ENCODE measurements around the gene EPB42.
"Not testable (repeated sequence)": the region's sequence is repeated elsewhere in the genome, so short reads cannot be mapped to it uniquely, and the experiment has no call there.

EPB42 gene

DNA sequence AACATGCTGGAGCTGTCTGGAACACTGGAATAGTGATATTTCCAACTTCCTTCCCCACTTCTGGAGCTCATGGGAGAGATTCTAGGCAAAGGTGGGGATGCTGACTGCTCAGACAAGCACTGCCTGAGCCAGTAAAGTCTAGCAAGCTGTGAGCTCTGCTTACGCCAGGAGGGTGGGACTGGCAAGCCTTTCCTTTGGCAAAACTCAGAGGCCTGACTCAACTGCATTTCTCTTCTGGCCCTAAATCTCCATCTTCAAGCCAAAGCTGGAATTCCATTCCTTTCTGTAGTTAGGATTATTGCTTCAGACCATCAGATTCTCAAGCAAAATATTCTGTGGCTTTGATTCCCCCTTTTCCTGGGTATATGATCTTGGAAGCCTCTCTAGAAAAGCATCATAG is 20.3 kb upstream of the EPB42 start:
- DNase-seq (ENCODE audit: low spot score): no peak

- DNase-seq (ENCODE audit: low spot score): no peak
Observed at GRCh38 chr15:43239732-43240491, 19.1 kb upstream of the EPB42 start.

DNA sequence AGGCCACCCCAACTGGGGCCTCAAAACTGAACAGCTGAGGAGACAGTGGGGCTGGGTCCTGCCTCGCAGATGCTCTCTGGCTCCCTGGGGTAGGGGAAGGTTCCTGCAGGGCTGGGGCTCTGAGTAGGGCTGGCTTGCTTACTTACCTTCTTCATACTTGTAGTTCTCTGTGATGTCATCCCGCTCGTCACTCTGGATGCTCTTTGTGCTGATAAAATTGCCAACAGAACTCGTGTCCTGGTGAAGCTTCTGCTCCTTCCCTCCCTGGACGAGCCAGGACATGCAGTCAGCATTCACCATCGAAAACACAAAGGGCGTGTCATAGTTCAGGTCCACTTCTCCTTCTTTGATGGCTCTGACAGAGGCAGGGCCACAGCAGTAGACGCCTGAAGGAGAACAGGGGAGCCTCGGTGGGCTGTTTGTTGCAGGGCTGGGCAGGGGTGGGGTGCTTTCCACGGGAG is 17.9 kb upstream of the EPB42 start:
- no peak for DNase-seq (ENCODE audit: low spot score)

DNA sequence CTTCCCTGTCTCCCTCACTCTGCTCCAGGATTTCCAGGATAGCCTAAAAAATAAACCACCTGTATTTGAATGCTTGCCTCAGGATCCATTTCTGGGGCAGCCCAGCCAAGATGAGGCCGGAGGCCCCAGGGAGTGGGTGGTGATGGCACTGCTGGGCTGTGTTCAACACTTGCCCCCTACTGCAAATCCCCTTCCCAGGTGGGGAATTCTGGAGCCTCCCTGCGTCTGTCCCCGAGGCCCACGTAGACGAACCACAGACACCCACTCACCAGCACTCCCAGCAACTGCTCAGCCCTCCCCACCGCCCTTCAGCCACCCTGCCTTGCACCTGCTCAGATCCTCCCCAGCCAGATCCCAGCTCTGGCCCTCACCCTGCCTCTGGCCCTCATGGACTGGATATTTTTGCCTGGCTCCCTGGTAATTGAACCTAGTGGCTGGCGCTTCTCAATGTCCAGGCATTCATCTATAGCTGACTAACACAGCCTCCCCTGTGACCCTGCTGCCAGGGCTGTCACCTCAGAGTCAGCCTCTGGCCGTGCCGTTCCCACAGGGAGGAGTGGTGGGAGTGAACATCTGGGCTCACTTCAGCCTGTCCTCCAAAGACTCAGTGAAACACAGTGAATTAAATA is 17.1 kb upstream of the EPB42 start:
- DNase-seq (ENCODE audit: low spot score): no peak

GRCh38 chr15:43235536-43235935 is 14.7 kb upstream of the EPB42 start:
- DNase-seq (ENCODE audit: low spot score): no peak

DNA sequence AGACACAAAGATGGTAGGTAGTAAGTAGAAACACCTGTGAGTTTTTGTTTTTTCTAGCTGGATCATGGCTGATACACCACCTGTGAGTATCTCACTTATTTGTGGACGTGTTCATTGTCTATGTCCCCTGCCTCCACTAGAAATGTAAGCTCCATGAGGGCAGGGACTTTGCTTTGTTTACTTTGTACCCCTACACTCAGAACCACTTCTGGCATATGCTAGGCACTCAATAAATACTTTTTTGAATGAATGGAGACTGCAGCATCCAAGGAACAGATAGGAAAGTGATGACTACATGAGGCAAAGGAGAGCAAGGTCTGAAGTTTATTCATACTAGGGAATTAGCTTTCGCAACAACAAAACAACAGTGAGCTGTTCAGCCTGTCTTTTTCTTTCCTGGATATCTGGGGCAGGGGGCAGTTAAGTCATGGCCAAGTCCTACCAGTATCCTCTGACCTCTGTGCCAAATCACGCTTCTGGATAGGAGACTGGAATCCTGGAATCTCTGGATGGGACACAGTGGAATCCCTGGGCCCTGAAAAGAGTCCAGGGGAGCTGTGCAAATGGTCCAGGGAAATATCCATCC is 11.6 kb upstream of the EPB42 start:
- DNase-seq (ENCODE audit: low spot score): no peak

GRCh38 chr15:43230640-43231115 is 9.9 kb upstream of the EPB42 start:
- DNase-seq (ENCODE audit: low spot score): no peak

GRCh38 chr15:43229977-43230376 is 9.2 kb upstream of the EPB42 start:
- no peak for DNase-seq (ENCODE audit: low spot score)

DNA sequence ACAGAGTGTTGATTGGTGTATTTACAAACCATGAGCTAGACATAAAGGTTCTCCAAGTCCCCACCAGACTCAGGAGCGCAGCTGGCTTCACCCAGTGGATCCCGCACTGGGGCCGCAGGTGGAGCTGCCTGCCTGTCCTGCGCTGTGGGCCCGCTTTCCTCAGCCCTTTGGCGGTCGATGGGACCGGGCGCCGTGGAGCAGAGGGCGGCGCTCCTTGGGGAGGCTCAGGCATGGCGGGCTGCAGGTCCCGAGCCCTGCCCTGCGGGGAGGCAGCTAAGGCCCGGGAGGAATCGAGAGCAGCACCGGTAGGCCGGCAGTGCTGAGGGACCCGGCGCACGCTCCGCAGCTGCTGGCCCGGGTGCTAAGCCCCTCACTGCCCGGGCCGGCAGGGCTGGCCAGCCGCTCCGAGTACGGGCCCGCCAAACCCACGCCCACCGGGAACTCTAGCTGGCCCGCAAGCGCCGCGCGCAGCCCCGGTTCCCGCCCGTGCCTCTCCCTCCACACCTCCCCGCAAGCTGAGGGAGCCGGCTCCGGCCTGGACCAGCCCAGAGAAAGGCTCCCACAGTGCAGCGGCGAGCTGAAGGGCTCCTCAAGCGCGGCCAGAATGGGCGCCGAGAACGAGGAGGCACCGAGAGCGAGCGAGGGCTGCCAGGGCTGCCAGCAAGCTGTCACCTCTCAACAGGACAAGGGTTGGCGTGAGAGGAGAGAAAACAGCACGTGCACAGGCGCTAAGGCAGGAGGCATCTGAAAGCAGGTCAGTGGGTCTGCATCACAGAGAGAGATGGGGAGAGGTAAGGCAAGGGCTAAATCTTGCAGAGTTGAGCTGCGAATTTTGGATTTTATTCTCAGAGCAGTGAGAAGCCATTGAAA is 5.9 kb upstream of the EPB42 start:
- no peak for DNase-seq (ENCODE audit: low spot score)

DNA sequence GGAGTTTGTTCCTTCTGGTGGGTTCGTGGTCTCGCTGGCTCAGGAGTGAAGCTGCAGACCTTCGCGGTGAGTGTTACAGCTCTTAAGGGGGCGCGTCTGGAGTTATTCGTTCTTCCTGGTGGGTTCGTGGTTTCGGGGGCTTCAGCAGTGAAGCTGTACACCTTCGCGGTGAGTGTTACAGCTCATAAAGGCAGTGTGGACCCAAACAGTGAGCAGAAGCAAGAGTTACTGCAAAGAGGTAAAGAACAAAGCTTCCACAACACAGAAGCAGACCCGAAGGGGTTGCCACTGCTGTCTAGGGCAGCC is 5.1 kb upstream of the EPB42 start:
- not testable (repeated sequence) for DNase-seq (ENCODE audit: low spot score)

- peak; percentile 47 for DNase-seq (ENCODE audit: low spot score)
Observed at GRCh38 chr15:43225201-43225949, 4.6 kb upstream of the EPB42 start.

DNA sequence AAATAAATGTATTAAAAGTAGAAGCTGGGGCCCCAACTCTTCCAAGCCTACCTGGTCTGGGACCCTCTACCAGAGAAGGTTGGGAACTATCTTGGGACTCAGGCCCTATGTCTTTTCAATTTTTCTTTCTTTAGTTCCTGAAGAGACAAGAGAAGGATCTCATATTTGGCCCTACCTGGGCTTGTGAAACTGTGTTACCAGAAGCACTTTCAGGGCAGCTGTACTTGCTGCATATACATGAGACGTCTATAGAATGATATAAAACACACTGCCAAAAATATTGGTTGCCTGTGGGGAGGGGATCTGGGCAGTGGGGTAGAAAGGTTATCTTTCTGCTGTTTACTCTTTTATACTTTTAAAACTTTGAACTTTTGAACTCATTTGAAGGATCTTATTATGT is 604 bp upstream of the EPB42 start:
- no peak for DNase-seq (ENCODE audit: low spot score)

- DNase-seq (ENCODE audit: low spot score): no peak
Observed at GRCh38 chr15:43219929-43220928, 589 bp downstream of the EPB42 start.

- DNase-seq (ENCODE audit: low spot score): no peak
Observed at GRCh38 chr15:43218908-43219706, 1.7 kb downstream of the EPB42 start.

- no peak for DNase-seq (ENCODE audit: low spot score)
Observed at GRCh38 chr15:43215961-43216360, 4.9 kb downstream of the EPB42 start.

DNA sequence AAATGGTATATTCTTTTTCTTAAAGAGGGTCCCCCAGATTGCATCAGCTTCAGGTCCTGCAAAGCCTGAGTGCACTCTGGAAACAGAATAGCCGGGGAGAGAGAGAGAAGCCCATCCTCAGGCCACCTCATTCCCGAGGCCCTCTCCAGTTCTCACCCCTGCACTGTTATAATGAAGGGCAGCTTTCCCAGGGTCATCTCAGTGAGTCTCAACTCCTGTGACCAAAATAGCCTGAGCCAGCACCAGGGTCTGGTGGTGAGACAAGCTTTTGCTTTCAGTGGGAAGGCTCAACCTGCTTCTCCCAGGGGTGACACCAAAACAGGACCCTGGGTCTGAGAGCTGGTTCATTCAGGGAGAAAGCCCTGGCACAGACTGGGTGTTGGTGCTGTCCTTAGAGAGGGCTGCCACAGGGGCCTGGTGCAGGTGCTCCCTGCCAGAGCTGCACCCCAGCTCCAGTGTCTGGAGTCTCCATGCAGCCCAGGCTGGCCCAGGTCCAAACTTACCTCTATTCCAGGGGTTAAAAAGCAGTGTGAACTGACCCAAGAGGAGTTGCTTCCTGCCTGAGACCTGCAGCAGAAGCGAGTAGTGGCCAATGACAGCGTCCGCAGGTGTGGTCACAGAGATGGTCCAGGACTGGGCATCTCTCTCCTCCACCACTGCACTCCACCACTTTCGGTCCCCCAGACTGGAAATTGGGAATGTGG is 6.1 kb downstream of the EPB42 start:
- no peak for DNase-seq (ENCODE audit: low spot score)

- no peak for DNase-seq (ENCODE audit: low spot score)
Observed at GRCh38 chr15:43214169-43214568, 6.6 kb downstream of the EPB42 start.

DNA sequence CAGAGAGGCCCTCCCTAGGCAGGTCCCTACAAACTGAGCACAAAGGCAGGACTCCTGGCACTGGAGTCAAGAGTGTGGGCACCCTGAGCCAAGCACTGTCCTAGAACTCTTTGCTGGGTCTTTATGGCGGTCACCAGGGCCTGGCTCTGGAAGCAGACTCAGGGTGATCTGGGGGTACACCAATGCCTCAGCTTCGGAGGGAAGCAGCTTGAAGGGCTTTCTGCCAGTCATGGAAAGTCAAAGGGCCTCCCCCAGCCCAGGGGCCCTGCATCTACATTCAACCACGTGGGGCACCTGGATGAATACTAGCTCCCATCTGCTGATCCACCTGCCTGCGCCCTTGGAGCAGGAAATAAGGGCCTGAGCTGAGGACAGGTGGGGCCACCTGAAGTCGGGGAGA is 7.4 kb downstream of the EPB42 start:
- no peak for DNase-seq (ENCODE audit: low spot score)

GRCh38 chr15:43212951-43213350 is 7.9 kb downstream of the EPB42 start:
- DNase-seq (ENCODE audit: low spot score): no peak
